ENCODE results near the gene MTRR. TPM values are rescaled to one million over a fixed set of nuclear protein-coding genes. Genes with fewer than 3 reads are reported as not detected.
A peak's percentile ranks its signal among the peaks of the same experiment; 100 is the strongest.

MTRR gene
- total RNA-seq (2022) (46.6 and 88.6 TPM in 2 replicates), Bru-seq, nascent RNA (percentile 87 among the genes with signal in this experiment), BruChase-seq, experiment 1, labeled RNA remaining after a 6-hour chase (percentile 79 among the genes with signal in this experiment), BruChase-seq, experiment 2, labeled RNA remaining after a 2-hour chase (percentile 84 among the genes with signal in this experiment)
- long read RNA-seq, transcript MTRR-202 (15 exons, 3,215 nt): major isoform, 84 of 172 reads
- long read RNA-seq, transcript MTRR-201 (15 exons, 3,274 nt): minor isoform, 13 of 172 reads
- long read RNA-seq, partial matches to known transcripts: 24 of 172 reads
- long read RNA-seq, other reads (novel, unspliced or antisense): 48 of 172 reads

GRCh38 chr5:7868773-7869473 lies at the start of gene MTRR, which contains the start of gene FASTKD3:
Gene MTRR (plus strand): TSS chr5:7869148. CDS start chr5:7870795, 1,647 bp downstream.
Gene FASTKD3 (minus strand): TSS chr5:7869031. CDS start chr5:7868083, 948 bp downstream.
- peaks cover 23% of the 10 kb centered on the region for H3K4me1 Mint-ChIP-seq (ENCODE audit: insufficient read depth, unreplicated experiment)
- no peak for TF ChIP-seq CTCF (IDR thresholded peaks at IDR 0.05; ENCODE audit: unreplicated experiment)
- BruUV-seq (replicated peaks): no TSS peak
- CTCF ChIA-PET: interaction anchor here (0.6 to 3.3 kb wide), 4 partner anchors 10 to 1015 kb away, joined by 3 to 20 read pairs (median 6); no protein-coding TSS in a partner anchor
- peak; percentile 92 for DNase-seq (ENCODE audit: unreplicated experiment)
- peak within 1 kb of the TSS; percentile 83 for H3K27ac Mint-ChIP-seq (ENCODE audit: low read depth, unreplicated experiment)
- H3K4me3 Mint-ChIP-seq (ENCODE audit: unreplicated experiment): peak within 1 kb of the TSS; percentile 84
- peaks cover 24% of the 10 kb centered on the region for H3K36me3 Mint-ChIP-seq (ENCODE audit: insufficient read depth, unreplicated experiment)
- POLR2A ChIA-PET: interaction anchor here (0.7 to 5.0 kb wide), 13 partner anchors 9 to 1486 kb away, joined by 3 to 30 read pairs (median 4); partner anchors contain the start of genes NSUN2 and SRD5A1
- intact Hi-C loops (cut with micrococcal nuclease): no loop called here
- no peaks in the 10 kb centered on the region for H3K27me3 Mint-ChIP-seq (ENCODE audit: insufficient read depth, unreplicated experiment)
- no peaks in the 10 kb centered on the region for H3K9me3 Mint-ChIP-seq (ENCODE audit: unreplicated experiment)

DNA sequence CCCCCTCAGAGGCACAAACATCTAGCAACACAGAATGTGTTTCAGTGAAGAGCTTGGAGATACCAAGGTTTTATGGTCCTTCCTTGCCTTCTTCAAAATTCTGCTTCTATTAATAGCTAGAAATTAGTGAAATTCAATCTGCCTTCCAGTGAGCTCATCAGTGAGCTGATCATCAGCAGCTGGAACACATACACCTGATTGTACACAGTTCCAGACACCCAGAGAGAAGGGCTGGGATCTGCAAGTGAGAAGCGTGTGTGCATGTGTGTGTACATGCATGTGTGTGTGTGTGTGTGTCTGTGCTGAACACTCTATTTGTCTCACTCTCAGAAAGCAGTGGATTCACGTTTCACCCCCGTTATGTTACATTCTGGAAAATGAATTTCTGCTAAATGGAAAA lies 46.5 kb upstream of the MTRR start:
- no peak for DNase-seq (ENCODE audit: unreplicated experiment)
- ChIA-PET CTCF (interaction anchor here (1.3 kb wide), 1 partner anchor 9 kb away, joined by 3 read pairs; no protein-coding TSS in a partner anchor), POLR2A (no interaction called here)
- intact Hi-C loops (cut with micrococcal nuclease): no loop called here
- Mint-ChIP-seq H3K4me1 (ENCODE audit: insufficient read depth, unreplicated experiment) (no peaks in the 10 kb centered on the region), H3K27ac (ENCODE audit: low read depth, unreplicated experiment) (no peak overlapping the region), H3K4me3 (ENCODE audit: unreplicated experiment) (no peak overlapping the region), H3K27me3 (ENCODE audit: insufficient read depth, unreplicated experiment) (peaks cover 60% of the 10 kb centered on the region), H3K9me3 (ENCODE audit: unreplicated experiment) (no peaks in the 10 kb centered on the region), H3K36me3 (ENCODE audit: insufficient read depth, unreplicated experiment) (no peaks in the 10 kb centered on the region)
- no TSS peak for BruUV-seq (replicated peaks)
- no peak for TF ChIP-seq CTCF (IDR thresholded peaks at IDR 0.05; ENCODE audit: unreplicated experiment)

DNA sequence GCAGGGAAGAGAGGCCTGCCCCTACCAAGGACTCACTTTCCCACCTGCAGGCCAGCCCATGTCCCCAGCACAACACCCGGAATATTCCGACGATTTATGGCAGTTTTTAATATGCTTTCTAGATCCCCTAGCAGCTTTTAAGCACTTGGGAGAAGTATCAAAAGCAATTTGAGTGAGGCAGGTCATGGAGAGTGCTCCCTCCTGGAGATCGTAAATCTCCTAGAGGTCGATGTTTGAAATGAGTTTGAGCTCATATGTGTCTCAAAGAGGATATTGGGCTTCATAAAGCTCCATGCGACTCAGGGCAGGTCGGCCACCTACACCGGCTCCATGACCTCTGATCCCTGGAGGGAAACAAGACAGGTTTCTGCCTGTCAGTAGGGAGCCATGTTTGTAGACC lies 45.4 kb upstream of the MTRR start:
- intact Hi-C loops (cut with micrococcal nuclease): no loop called here
- H3K4me1 Mint-ChIP-seq (ENCODE audit: insufficient read depth, unreplicated experiment): no peaks in the 10 kb centered on the region
- ChIA-PET POLR2A (no interaction called here), CTCF (interaction anchor here (2.3 kb wide), 1 partner anchor 8 kb away, joined by 9 read pairs; no protein-coding TSS in a partner anchor)
- no peak overlapping the region for H3K27ac Mint-ChIP-seq (ENCODE audit: low read depth, unreplicated experiment)
- peaks cover 68% of the 10 kb centered on the region for H3K27me3 Mint-ChIP-seq (ENCODE audit: insufficient read depth, unreplicated experiment)
- H3K9me3 Mint-ChIP-seq (ENCODE audit: unreplicated experiment): no peaks in the 10 kb centered on the region
- H3K4me3 Mint-ChIP-seq (ENCODE audit: unreplicated experiment): no peak overlapping the region
- H3K36me3 Mint-ChIP-seq (ENCODE audit: insufficient read depth, unreplicated experiment): no peaks in the 10 kb centered on the region
- no peak for DNase-seq (ENCODE audit: unreplicated experiment)
- BruUV-seq (replicated peaks): no TSS peak
- no peak for TF ChIP-seq CTCF (IDR thresholded peaks at IDR 0.05; ENCODE audit: unreplicated experiment)

DNA sequence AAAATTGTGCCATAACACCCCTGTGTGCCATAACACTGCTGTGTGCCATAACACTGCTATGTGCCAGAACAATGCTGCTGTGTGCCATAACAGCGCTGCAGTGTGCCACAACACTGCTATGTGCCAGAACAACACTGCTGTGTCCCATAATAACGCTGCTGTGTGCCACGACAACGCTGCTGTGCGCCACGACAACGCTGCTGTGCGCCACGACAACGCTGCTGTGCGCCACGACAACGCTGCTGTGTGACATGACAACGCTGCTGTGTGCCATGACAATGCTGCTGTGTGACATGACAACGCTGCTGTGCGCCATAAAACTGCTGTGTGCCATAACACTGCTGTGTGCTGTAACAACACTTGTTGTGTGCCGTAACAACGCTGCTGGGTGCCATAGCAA lies 44.0 kb upstream of the MTRR start:
- intact Hi-C loops (cut with micrococcal nuclease): no loop called here
- DNase-seq (ENCODE audit: unreplicated experiment): no peak
- Mint-ChIP-seq H3K4me1 (ENCODE audit: insufficient read depth, unreplicated experiment) (no peaks in the 10 kb centered on the region), H3K9me3 (ENCODE audit: unreplicated experiment) (no peaks in the 10 kb centered on the region), H3K36me3 (ENCODE audit: insufficient read depth, unreplicated experiment) (no peaks in the 10 kb centered on the region), H3K4me3 (ENCODE audit: unreplicated experiment) (no peak overlapping the region), H3K27me3 (ENCODE audit: insufficient read depth, unreplicated experiment) (peaks cover 57% of the 10 kb centered on the region), H3K27ac (ENCODE audit: low read depth, unreplicated experiment) (no peak overlapping the region)
- BruUV-seq (replicated peaks): no TSS peak
- ChIA-PET CTCF (interaction anchor here (0.6 to 2.3 kb wide), 3 partner anchors 10 to 1056 kb away, joined by 3 to 9 read pairs (median 4); no protein-coding TSS in a partner anchor), POLR2A (no interaction called here)
- TF ChIP-seq CTCF (IDR thresholded peaks at IDR 0.05; ENCODE audit: unreplicated experiment): no peak
